SW480 (cell line): ENCODE results near the gene TENM4.
"Not testable (repeated sequence)": the region's sequence is repeated elsewhere in the genome, so short reads cannot be mapped to it uniquely, and the experiment has no call there.

Experiments used
- DNase-seq: peaks from one replicate; pipeline ENCODE4 v3.0.0-alpha.2; 2016; ENCODE audit warnings: low spot score

TENM4 gene

GRCh38 chr11:79244241-79244772 is 196.5 kb downstream of the TENM4 start:
- DNase-seq = no peak

DNA sequence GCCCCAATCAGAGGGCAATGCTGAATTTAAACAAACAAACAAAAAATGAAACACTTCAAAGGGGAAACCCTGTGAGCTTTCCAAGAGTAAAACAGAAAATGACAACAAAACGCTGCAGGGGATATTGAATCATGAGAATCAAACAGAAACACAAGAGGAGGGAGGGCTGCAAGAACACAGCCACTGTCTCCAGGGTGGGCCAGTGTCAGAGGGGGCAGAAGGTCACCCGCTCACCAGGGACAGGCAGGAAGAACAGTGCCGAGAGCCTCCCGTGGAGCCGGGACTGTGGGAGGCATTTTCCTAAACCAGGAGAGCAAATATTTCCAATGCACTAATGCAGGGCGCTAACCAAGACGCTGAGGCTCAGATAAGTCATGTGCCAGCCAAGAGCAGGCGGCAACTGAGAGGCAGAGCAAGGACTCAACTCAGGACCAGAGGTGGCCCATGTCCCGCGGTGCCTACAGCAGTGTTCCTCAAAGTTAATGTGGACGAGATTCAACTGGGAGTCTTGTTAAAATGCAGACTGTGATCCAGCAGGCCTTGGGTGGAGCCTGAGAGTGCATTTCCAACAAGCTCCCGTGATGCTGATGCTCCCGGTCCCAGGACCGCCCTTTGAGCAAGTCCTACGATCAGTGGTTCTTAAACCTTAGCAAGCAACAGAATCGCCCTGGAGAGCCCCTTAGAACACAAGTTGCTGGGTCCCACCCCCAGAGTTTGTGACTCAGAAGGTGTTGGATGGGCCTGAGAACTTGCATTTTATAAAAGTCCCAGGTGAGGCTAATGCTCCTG is 197.2 kb downstream of the TENM4 start:
- DNase-seq = no peak

DNA sequence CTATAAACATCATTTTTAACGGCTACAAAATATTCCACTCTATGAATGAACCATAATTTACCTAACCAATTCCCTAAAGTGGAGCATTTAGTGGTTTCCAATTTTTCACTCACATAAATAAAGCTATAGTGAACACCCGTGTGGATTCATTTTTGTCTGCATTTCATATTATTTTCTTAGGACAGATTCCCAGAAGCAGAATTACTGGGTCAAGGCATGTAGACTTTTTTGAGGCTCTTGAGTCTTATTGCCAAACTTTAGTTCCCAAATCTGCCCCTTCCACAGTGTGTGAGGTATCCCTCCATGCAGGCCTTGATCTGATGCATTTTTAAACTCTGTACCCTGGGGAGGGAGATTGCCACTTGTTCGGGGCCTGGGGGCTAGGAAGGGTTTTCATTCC is 198.2 kb downstream of the TENM4 start:
- DNase-seq = no peak

- DNase-seq = no peak
These were observed 199.0 kb downstream of the TENM4 start for GRCh38 chr11:79241852-79242241.

- DNase-seq = no peak
These were observed 199.5 kb downstream of the TENM4 start for GRCh38 chr11:79241205-79241851.

- DNase-seq = no peak
These were observed 203.1 kb downstream of the TENM4 start for GRCh38 chr11:79237703-79238102.

- DNase-seq = no peak
These were observed 203.7 kb downstream of the TENM4 start for GRCh38 chr11:79237091-79237490.

- peak; percentile 11 for DNase-seq
These were observed 204.3 kb downstream of the TENM4 start for GRCh38 chr11:79236541-79236971.

GRCh38 chr11:79235696-79236095 is 205.1 kb downstream of the TENM4 start:
- DNase-seq = no peak

DNA sequence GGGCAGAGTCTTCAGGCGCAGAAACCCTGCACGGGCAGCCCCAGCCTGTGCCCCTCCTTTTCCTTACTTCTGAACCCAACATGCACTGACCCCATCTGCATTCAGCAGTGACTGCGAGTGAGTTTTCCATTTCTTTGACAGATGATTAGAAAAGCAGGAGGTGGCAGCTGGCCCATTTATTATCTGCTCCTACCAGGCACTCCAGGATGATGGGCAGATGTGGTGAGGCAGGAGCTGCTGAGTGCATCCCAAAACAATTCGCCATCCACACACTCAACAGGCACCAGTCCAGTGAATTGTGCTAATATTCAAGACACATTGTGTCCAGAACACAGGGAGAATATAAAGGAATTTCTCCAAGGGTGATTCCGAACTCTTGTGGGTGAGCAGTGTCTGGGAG is 208.5 kb downstream of the TENM4 start:
- DNase-seq = no peak

- no peak for DNase-seq
These were observed 211.8 kb downstream of the TENM4 start for GRCh38 chr11:79229047-79229446.

DNA sequence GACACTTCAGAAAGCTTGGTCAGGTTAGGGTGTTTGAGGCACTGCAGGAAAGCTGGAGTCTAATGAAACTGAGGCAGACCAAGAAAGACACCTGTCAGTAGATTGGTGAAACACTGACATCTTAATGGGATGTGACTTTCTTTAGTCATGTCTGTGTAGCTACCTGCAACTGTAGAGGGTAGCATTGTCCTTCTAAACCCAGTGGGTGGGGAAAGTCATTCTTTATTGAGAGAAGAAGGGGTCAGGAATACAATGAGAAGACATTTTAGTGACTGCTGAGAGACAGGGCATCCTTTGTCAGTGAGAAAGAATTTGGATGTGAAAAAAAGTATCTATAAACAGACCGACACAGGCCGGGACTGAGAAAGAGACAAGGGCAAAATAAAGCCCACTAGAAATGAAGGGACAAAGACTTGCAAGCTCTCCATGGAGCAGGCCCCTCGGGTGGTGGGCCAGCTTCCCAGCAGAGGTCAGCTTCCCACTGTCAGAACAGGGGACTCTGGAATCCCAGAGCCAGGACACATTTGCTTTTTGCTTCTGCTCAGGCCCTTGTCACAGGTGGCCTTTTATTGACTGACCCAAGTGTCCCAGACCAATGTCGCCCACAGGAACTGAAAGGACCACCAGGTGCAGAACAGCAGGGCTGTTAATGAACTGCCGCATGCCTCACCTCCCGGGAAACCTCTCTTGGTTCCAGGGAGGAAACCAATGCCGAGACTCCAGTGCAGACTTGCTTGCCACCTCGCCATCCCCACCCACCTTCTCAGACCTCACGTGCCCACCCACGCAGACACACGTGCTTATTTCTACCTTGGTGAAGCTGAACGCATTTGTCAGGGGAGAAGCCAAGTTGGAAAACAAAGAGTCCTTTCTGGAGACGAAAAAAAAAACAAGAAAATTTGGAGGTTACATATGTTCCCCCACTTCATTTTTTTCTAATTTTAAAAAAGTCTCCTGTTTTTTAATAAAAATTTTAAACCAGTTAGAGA is 212.8 kb downstream of the TENM4 start:
- DNase-seq = no peak

DNA sequence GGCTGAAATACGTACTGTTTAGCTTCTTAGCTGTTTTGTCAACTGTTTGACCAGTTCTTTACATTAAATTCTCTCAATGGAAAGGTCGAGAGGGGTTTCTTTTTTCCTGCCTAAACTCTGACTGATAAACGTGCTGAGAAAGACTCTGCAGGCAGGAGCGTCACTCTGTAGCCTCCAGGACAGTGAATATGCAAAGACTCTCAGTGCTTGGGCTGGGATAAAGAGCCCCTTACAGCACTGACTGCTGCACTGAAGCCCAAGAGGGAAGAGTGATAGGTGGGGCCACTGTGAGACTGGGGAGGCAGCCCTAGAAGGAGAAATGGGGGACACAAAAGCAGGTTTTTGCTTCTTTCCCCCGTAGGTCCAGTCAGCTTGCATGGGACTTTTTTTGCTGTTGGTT is 213.5 kb downstream of the TENM4 start:
- DNase-seq = no peak

GRCh38 chr11:79226126-79226525 is 214.7 kb downstream of the TENM4 start:
- DNase-seq = no peak

GRCh38 chr11:79222163-79222562 is 218.7 kb downstream of the TENM4 start:
- DNase-seq = not testable (repeated sequence)

DNA sequence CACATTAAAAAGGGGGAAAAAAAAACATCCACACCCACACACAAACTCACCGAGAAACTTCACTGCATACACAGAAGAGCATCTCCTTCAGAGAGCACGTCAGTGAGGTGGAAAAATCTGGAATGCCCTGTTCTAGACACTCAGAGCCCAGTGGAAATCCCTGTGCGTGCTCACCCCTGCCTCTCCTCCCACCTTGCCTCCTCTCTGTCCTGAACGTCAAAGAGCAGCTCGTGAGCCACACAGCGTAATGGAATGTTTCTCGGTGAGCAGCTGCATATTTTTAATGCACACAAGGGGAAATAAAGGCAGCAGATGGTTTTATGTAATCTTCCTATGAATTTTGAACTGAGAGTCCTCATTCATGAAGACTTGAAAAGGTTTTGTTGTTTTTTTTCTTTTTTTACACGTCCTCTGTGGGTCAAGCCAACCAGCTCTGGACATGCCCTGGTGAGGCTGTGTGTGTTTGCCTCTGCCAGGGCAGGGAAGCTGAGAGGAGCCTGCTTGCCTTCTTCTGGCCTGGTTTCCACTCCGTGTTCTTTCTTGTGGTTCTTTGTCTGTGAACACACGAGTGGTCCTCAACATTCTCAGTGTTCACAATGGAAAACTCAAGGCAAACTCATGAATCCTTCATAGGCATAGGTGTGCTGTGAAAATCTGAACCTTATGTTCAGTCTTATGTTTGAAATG is 219.2 kb downstream of the TENM4 start:
- no peak for DNase-seq

DNA sequence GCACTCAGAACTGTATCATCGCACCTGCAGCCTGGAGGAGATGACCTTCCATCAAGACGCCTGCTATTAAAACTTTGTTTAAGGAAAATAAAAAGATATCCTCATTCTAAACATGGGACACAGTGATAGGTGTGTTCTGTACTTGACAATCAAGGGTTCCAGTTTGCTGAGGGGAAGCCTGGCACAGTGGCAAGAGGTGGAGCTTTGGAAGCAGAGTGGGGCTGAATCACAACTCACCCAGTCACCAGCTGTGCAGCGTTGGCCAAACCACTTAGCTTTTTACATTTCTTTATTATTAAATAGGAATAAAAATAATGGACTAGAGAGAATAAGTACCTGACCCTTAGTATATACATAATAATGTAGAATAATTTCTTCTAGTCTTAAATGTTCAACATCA is 220.7 kb downstream of the TENM4 start:
- DNase-seq = no peak

DNA sequence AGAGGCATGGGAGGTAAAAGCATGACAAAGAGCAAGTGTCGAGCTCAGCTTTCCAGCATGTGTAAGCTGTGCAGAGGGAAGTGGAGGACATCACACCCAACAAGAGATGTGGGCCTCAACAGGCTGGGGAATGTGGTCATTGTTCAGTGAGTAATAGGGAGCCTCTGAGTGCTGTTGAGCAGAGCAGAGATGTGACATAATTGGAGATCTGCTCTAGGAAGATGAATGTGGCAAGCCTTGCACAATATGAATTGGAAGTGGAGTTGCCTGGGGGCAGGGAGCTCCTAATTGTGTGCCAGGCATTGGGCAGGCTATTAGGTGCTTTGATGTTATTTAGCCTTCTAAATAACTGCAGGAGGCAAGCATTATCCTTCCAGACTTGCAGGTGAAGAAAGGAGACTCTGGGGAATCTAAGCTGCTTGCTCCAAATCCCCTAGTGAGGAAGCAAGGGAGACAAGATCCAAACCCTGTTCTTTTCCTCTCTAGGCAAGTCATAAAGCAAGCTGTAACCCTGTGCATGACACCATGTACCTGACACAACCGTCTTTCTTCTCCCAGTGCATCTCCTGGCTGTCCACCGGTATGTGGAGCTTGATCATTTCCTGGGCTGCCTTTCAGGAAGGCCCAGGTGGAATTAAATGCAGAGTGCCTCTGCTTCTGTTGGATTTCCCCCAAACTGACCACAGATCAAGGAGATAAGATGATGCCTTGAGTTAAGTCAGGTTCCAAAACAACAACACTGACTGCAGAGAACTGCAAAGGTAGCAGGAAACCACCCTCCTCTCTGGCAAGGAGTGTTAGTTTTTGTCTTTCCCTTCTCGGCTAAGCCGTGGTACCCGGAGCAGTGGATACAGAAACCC is 221.4 kb downstream of the TENM4 start:
- DNase-seq = no peak

GRCh38 chr11:79212741-79213190 is 228.1 kb downstream of the TENM4 start:
- DNase-seq = no peak

DNA sequence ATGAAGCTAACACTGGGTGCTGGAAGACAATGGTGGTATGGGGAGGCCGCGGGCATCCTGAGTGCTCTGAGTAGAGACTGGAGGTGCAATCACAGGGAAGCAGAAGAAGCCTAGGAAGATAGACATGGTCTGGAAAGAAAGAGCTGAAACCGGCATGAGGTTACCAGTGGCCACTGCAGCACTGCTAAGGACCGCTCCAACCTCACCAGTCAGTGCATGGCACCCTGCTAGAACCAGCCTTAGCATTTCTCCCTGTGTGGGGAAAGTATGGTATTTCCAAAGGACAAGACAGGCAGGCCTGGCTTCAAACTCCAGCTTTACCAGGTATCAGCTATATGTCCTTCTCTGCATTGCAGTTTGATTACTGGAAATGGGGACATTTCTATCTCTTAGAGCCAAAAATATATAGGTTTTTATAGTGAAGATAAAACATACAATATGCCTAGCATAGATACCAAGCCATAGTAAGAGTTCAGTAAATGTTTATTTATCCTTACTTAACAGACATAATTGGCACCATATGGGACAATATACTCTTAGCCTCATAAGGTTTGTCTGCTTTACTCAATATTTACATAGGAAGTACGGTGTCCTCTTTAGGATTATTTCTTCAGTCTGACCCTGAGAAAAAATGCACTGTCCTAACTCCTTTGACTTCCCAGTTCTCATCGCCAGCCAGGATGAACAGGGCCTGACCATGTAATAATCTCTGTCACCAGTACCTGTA is 231.1 kb downstream of the TENM4 start:
- DNase-seq = no peak
